NCI-H1417 treated with DMSO at 0.1 percent for 48 hours (cell line): ENCODE measurements around the gene SNPH.
"Not testable (repeated sequence)": the region's sequence is repeated elsewhere in the genome, so short reads cannot be mapped to it uniquely, and the experiment has no call there.

Experiments
- DNase-seq: peaks from one replicate; lab custom pipeline; 2025; lab: John Stamatoyannopoulos, UW

SNPH gene

GRCh38 chr20:1337441-1337840, 71.3 kb downstream of the SNPH start:
- DNase-seq, result no peak

DNA sequence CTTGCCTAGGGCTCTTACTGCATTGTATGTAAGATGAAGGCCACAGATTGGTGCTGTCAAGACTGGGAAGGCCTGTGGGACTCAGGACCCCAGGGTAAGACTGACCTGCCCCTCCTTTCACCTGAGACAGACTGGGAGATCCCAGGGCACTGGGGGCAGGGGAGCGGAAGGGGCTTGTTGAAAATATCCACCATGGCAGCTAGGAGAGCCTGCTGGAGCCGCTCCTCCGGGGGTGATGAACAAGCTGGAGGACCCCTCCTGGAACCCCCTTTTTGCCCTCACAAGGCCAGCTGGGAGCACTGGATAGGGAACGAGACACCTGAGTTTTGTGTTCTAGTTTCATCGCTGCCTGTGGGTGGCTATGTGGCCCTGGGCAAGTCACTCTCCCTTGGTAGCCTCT, 72.0 kb downstream of the SNPH start:
- DNase-seq, result no peak

DNA sequence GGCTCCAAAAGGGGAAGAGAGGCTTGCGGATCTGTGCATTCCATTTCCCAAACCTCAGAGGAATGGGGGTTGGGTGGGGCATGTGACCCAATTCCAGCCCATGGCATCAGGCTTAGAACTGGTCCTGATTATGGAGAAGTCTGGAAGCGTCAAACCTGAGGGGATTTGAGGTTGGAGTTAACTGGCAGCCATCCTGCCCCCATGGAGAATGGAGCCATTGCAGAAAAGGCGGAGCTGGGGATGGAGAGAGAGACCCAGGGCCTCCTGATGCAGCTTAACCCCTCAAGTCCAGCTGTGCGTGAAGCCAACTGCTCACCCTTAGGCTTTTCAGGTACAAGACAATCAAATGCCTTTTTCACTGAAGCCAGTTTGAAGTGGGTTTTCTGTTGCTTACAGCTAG, 72.7 kb downstream of the SNPH start:
- no peak for DNase-seq

DNA sequence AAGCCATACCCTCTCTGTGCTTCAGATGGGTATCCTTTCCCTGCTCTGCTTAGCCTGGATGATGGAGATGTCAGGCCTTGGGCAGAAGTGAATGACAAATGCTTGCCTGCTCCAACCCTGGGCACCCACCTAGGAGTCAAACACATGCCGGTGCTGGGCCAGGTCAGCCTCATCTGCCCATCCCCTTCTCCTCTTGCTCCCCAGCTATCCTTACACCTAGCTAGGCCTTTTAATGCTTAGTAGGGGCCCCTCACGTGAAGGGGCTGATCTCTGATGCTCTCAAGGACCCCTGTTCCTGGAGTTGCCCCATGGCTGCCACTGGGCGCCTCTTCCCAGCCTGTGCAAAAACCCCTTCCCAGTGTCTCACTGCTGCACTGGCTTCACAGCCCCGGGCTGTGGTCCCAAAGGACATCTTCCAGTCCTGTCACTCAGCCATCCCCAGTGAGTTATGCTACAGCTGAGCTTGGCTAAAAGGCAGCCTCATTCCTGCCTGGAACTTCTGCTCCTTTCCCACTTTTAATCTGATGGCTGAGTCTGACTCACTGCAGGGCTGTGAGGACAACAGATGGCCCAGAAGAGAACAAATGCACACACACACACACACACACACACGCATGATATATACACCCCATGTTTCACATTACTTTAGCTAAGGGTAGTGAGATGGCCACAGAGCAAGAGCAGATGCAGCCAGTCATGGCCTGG, 75.6 kb downstream of the SNPH start:
- no peak for DNase-seq

DNA sequence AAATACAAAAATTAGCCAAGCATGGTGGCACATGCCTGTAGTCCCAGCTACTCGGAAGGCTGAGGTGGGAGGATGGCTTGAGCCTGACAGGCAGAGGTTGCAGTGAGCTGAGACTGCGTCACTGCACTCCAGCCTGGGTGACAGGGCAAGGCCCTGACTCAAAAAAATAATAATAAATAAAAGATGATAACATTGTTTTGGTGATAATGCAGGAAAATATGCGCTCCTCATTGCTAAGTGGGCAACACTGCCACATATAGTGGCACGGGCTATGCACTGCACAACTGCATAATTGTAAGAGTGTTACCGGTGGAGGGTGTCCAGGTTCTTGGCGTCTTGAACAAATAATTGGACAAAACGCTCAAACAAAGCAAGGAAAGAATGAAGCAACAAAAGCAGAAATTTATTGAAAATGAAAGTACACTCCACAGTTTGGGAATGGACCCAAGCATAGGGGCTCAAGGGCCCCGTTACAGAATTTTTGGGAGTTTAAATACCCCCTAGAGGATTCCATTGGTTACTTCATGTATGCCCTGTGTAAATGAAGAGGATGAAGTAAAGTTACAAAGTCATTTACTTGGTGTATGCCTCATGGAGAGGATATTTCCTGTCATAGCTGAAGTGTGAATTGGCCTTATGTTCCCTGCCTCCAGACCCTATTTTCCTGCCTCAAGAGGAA, 77.5 kb downstream of the SNPH start:
- DNase-seq, result not testable (repeated sequence)

DNA sequence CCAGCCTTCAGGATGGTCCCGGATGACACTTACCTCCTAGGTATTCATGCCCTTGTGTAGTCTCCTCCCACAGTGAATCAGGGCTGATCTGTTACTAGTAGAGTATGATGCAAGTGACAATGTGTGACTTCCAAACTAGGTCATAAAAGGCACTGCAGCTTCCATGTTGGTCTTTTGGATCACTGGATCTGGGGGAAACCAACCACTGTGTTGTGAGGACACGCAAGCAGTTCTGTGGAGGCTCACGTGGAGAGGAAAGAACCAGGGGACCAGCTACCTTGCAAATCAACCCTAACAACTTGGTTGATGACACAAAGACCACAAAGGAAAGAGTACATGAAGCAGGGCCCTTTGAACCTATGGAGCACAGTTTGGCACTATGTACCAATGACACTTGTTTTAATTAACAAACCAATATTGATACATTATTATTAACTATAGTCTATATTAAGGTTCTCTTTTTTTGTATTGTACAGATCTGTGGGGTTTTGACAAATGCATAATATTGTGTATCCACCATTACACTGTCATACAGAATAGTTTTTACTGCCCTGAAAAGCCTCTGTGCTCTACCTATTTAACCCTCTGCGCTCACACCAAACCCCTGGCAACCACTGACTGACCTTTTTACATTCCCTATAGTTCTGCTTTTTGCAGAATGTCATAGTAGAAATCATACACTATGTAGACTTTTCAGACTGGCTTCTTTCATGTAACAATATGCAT, 79.1 kb downstream of the SNPH start:
- DNase-seq, result no peak

DNA sequence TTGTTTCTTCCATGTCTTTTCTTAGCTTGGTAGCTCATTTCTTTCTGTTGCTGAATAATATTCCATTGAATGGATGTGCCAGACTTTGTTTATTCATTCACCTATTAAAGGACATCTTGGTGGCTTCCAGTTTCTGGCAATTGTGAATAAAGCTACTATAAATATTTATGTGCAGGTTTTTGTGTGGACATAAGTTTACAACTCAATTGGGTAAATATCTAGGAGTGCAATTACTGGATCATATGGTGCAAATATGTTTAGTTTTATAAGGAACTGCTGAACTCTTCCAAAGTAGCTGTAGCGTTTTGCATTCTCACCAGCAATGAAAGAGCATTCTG, 79.6 kb downstream of the SNPH start:
- no peak for DNase-seq

DNA sequence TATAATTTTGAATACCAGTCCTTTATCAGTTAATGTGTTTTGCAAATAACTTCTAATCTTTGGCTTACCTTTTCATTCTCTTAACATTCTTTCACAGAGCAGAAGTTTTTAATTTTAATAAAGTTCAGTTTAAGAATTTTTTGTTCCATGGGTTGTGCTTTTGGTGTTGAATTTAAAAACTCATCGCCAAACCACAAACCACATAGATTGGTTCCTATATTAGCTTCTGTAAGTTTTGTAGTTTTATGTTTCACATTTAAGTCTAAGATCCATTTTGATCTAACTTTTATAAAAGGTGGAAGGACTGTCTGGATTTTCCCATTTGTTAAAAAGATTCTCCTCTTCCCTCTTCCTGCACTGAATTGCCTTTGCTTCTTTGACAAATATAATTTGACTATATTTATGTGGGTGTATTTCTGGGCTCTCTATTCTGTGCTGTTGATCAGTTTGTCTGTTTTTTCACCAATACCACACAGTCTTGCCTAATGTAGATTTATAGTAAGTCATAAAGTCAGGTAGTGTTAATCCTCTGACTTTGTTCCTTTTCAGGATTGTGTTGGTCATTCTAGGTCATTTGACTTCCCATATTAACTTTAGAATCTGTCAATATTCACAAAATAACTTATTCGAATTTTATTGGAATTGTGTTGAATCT, 80.3 kb downstream of the SNPH start:
- no peak for DNase-seq

DNA sequence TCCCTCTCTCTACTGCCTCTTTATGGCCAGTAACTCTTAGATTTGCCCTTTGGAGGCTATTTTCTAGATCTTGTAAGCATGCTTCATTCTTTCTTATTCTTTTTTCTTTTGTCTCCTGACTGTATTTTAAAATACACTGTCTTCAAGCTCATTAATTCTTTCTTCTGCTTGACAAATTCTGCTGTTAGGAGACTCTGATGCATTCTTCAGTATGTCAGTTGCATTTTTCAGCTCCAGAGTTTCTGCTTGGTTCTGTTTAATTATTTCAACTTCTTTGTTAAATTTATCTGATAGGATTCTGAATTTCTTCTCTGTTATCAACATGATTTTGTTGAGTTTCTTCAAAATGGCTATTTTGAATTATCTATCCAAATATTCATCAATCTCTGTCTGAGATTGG, 87.9 kb downstream of the SNPH start:
- no peak for DNase-seq

DNA sequence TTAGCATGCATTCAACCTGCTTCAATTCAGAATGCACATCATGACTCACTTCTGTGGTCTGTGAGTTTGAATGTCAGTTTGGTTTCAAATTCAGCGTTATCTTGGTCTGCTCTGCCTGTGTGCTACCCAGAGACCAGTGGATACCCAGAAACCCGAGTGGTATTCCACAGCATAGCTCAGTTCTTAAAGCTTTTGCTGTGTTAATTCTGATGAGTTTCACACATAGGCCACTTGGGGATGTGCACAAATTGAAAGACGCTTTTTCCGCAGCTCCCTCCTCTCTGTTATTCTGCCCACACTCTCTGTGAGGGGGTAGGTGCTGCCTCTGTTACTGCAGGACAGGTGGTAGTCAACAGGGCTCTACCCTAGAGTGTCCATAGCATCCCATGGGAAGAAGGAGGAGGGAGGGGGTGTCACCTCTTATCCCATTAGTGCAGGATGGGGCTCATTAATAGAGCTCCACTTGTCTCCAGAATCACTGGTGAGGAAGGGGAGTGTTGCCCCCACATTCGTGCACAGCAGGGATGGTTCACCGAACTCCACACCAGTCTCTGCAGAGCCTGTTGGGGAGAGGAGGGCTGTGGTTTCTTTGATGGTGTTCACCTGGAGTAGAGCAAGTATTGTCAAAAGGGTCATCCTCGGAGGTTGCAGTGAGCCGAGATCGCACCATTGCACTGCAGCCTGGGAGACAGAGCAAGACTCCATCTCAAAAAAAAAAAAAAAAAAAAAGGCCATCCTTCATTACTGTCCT, 92.0 kb downstream of the SNPH start:
- DNase-seq, result no peak
